Epithelial cell of prostate (primary cell): Measurements from ENCODE around the gene TBC1D22A.

Experiments used
- DNase-seq: peaks from one replicate; pipeline ENCODE4 v3.0.0-alpha.2; 2011; ENCODE audit warnings: low read depth, low spot score
- H3K27ac ChIP-seq: fragments of 450-650 bp; 2 replicates; pipeline ENCODE4 v1.5.1; 2017; ENCODE audit warnings: mild to moderate bottlenecking

Gene TBC1D22A

GRCh38 chr22:46941968-46942798 is 179.7 kb downstream of the TBC1D22A start:
- no peak overlapping the region for H3K27ac ChIP-seq

GRCh38 chr22:46942799-46943785 is 180.6 kb downstream of the TBC1D22A start:
- DNase-seq = no peak
- no peak overlapping the region for H3K27ac ChIP-seq

More at GRCh38 chr22:46941968-46942798, 179.7 kb downstream of the TBC1D22A start:
- no peak for DNase-seq

- no peak for DNase-seq
- no peak overlapping the region for H3K27ac ChIP-seq
Observed at GRCh38 chr22:46945481-46945880, 183.0 kb downstream of the TBC1D22A start.

- no peak for DNase-seq
- H3K27ac ChIP-seq = no peak overlapping the region
Observed at GRCh38 chr22:46946383-46946962, 184.0 kb downstream of the TBC1D22A start.

GRCh38 chr22:46947516-46948257 is 185.2 kb downstream of the TBC1D22A start:
- no peak for DNase-seq
- H3K27ac ChIP-seq = no peak overlapping the region

DNA sequence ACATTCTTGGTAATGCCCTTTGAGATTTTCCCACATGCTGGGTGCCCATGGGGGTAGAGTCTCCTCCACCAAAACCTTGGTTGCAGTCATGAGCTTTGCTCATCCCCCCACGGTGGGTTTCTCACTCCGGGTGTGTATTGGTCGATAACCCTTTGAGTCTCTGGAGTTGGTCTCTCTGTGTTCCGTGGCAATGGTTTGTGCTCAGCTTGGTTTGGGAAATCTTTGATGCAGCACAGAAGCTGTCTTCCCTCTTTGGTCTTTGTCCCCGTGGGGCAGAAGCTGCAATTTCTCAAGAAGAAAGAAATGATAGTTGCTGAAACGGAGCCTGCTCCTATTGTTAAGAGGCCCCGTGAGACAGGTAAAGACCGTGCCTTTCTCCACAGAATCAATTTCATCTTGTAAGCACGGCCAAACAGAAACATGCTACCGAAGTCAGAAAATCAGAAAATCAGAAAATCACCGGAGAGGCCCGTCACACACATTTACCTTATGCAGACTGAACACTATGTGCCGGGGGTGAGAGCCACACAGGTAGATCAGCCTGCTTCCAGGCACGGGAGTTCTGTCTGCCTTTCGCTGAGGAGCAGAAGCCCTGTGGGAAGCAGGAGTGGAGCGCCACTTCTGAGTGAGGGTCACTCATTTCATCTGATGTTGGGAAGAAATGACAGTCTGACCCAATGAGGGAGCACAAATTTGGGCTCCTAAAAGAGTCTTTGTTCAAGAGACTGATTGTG is 186.1 kb downstream of the TBC1D22A start:
- DNase-seq = no peak
- H3K27ac ChIP-seq = no peak overlapping the region

DNA sequence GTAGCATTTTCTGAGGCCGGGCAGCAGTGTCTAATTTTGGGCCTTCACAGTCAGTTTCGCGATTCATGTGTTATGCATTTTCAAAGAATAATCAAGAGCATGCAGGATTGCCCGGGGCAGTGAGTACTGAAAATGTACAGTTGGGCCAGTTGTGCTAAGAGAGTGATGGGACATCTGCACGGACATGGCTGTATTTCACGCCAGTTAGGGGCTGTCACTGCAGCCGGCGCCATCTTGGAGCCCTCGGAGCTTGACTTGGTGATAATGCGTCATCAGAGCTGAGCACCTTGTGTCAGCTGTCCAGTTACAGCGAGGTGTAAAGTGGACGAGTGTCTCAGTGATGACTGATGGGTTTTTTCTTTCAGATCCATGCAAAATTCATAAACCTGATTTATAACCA is 188.9 kb downstream of the TBC1D22A start:
- no peak overlapping the region for H3K27ac ChIP-seq

GRCh38 chr22:46951973-46952372 is 189.5 kb downstream of the TBC1D22A start:
- no peak for DNase-seq
- no peak overlapping the region for H3K27ac ChIP-seq

More for the DNA sequence above, 188.9 kb downstream of the TBC1D22A start:
- DNase-seq = no peak

- DNase-seq = no peak
- H3K27ac ChIP-seq = no peak overlapping the region
Observed at GRCh38 chr22:46953968-46954765, 191.7 kb downstream of the TBC1D22A start.

DNA sequence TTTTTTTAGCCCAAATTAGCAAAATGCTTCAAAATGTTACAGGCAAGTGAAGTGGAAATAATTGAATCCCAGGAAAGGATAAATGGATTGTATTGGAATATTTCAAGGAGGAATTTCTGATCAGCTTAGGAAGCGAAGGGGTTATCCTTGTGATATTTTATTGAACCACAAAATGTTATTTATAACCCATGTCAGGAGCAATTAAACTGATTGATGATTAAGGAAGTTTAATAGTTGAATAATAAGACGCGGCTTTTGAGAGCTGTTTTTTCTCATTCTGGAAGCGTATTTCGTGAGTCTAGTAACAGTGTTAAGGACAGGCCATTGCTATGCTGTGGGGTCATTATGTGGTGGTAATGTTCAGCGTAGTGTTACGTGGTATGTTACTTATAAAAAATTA is 192.3 kb downstream of the TBC1D22A start:
- DNase-seq = no peak
- no peak overlapping the region for H3K27ac ChIP-seq

GRCh38 chr22:46956498-46957215 is 194.2 kb downstream of the TBC1D22A start:
- no peak overlapping the region for H3K27ac ChIP-seq
- no peak for DNase-seq

DNA sequence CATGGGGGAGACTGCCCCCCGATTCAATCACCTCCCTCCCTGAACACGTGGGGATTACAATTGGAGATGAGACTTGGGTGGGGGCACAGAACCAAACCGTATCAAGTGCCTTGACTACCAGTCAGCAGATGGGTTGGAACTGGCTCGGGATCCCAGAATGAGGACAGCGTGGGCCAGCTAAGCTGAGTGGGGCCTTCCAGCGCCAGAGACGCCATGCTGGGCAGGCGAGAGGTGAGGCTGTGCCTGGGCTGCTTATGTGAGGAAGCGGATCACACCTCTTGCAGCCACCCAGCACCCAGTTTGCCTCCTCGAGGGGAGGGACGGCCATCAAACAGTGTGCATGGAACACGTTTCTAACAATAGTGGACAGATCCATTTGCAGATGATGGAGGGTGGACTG is 195.1 kb downstream of the TBC1D22A start:
- no peak for DNase-seq
- H3K27ac ChIP-seq = no peak overlapping the region

GRCh38 chr22:46958191-46958590 is 195.7 kb downstream of the TBC1D22A start:
- H3K27ac ChIP-seq = no peak overlapping the region
- no peak for DNase-seq

GRCh38 chr22:46958658-46959057 is 196.2 kb downstream of the TBC1D22A start:
- no peak overlapping the region for H3K27ac ChIP-seq
- no peak for DNase-seq

GRCh38 chr22:46959369-46959768 is 196.9 kb downstream of the TBC1D22A start:
- no peak for DNase-seq
- H3K27ac ChIP-seq = no peak overlapping the region

GRCh38 chr22:46961591-46962295 is 199.3 kb downstream of the TBC1D22A start:
- no peak for DNase-seq
- H3K27ac ChIP-seq = no peak overlapping the region

GRCh38 chr22:46962406-46962805 is 200.0 kb downstream of the TBC1D22A start:
- no peak overlapping the region for H3K27ac ChIP-seq

More at GRCh38 chr22:46962406-46962805, 200.0 kb downstream of the TBC1D22A start:
- no peak for DNase-seq
